Upper lobe of left lung (tissue), 4 donors: ENCODE measurements around the gene CLDN25.

Source experiments
- EP300 ChIP-seq, 4 donors: sonication (generic); formaldehyde crosslinking; IDR thresholded peaks; one replicate each; pipeline ENCODE4 v1.5.1; 2017; ENCODE audit warnings: antibody characterized with exemption in 4 of 4, control low read depth in 2 of 4
- POLR2A ChIP-seq, 4 donors: fragments of 450-650 bp; IDR thresholded peaks; one replicate each; pipeline ENCODE4 v1.5.1; 2016 to 2017; ENCODE audit warnings: antibody characterized with exemption in 4 of 4, mild to moderate bottlenecking in 2 of 4
- POLR2AphosphoS5 ChIP-seq, 2 donors: sonication (generic); formaldehyde crosslinking; IDR thresholded peaks; one replicate each; pipeline ENCODE4 v1.5.1; 2017; ENCODE audit warnings: antibody characterized with exemption in 2 of 2
- TF ChIP-seq, protein P1 (sequence below), 6 experiments: fragments of 450-650 bp in 4 of 6; fragments of 200-600 bp in 2 of 6; sonication (generic) in 2 of 6; IDR thresholded peaks; one replicate each; pipeline ENCODE4 v1.5.1; 2016 to 2019; ENCODE audit warnings: antibody characterized with exemption in 6 of 6

DNA sequence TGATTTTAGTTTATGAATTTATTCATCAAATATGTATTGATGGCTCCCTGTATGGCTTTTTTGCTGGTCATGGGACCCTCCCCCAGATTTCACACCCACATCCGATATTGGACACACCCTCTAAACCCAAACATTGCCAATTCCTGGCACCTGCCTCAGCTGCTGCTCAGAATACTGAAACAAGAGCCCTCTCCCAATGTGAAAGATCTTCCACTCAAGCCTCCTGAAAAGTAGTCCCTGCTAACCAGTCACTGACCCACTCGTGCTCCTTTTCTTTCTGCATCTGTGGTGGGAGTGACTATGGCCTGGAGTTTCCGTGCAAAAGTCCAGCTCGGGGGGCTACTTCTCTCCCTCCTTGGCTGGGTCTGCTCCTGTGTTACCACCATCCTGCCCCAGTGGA is at the start of gene CLDN25:
- TF ChIP-seq, protein P1, sequence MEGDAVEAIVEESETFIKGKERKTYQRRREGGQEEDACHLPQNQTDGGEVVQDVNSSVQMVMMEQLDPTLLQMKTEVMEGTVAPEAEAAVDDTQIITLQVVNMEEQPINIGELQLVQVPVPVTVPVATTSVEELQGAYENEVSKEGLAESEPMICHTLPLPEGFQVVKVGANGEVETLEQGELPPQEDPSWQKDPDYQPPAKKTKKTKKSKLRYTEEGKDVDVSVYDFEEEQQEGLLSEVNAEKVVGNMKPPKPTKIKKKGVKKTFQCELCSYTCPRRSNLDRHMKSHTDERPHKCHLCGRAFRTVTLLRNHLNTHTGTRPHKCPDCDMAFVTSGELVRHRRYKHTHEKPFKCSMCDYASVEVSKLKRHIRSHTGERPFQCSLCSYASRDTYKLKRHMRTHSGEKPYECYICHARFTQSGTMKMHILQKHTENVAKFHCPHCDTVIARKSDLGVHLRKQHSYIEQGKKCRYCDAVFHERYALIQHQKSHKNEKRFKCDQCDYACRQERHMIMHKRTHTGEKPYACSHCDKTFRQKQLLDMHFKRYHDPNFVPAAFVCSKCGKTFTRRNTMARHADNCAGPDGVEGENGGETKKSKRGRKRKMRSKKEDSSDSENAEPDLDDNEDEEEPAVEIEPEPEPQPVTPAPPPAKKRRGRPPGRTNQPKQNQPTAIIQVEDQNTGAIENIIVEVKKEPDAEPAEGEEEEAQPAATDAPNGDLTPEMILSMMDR (IDR thresholded peaks at IDR 0.05), result no peak
- TF ChIP-seq EP300 (IDR thresholded peaks at IDR 0.05) (no peak), POLR2A (IDR thresholded peaks at IDR 0.05) (no peak), POLR2AphosphoS5 (IDR thresholded peaks at IDR 0.05) (no peak)
